22Rv1 (cell line): ENCODE results near the gene TMEM106B.
A peak's percentile ranks its signal among the peaks of the same experiment; 100 is the strongest.

Experiments used
- H3K27ac ChIP-seq: fragments of 450-650 bp; 2 replicates; pipeline ENCODE4 v1.5.1; 2017
- ZFX ChIP-seq: fragments of 450-650 bp; IDR thresholded peaks from 2 replicates; pipeline ENCODE4 v1.6.1; 2017; ENCODE audit warnings: antibody characterized with exemption, borderline replicate concordance
- TF ChIP-seq, protein P1 (sequence below): fragments of 450-650 bp; IDR thresholded peaks from 2 replicates; pipeline ENCODE4 v1.5.1; 2017; ENCODE audit warnings: mild to moderate bottlenecking

Gene TMEM106B

DNA sequence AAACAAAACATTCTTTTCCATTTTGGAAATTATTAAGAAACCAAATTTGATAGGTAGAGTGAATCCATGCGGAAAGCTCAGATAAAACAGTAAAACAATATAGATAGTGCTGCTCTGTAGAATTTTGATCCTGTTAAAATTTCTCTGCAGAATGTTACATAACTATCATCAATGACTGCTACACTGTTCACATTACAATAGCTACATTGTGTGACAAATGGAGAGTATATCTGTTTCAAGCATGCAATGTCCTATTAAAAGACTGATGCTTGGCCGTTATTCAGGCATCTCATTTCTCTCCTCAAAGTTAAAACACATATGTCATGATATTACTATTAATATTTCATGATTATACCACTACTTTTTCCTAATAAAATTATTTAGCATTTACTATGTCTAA, 14.7 kb upstream of the TMEM106B start:
- H3K27ac ChIP-seq, result no peak overlapping the region
- TF ChIP-seq, protein P1, sequence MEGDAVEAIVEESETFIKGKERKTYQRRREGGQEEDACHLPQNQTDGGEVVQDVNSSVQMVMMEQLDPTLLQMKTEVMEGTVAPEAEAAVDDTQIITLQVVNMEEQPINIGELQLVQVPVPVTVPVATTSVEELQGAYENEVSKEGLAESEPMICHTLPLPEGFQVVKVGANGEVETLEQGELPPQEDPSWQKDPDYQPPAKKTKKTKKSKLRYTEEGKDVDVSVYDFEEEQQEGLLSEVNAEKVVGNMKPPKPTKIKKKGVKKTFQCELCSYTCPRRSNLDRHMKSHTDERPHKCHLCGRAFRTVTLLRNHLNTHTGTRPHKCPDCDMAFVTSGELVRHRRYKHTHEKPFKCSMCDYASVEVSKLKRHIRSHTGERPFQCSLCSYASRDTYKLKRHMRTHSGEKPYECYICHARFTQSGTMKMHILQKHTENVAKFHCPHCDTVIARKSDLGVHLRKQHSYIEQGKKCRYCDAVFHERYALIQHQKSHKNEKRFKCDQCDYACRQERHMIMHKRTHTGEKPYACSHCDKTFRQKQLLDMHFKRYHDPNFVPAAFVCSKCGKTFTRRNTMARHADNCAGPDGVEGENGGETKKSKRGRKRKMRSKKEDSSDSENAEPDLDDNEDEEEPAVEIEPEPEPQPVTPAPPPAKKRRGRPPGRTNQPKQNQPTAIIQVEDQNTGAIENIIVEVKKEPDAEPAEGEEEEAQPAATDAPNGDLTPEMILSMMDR, result no peak
- TF ChIP-seq ZFX, result no peak

DNA sequence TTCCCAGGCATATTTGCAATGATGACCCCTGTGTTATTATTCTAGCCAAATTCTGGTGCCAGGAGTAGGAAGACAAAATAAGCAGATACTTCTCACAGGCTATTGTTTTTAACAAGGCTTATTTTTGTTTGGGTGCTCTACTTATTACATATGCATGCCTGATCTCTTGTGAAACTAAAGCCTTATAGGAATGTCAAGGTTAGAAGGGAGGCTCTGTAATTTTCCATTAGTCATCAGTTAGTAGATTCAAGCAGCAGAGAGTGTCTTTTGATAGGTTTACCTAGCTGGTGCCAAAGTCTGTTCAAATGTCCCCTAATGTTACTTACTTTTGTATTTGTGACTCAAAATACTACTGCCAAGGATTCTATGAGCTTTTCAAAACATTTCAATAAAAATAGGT, 11.7 kb upstream of the TMEM106B start:
- no peak overlapping the region for H3K27ac ChIP-seq
- TF ChIP-seq ZFX, result no peak
- TF ChIP-seq, protein P1, result no peak

DNA sequence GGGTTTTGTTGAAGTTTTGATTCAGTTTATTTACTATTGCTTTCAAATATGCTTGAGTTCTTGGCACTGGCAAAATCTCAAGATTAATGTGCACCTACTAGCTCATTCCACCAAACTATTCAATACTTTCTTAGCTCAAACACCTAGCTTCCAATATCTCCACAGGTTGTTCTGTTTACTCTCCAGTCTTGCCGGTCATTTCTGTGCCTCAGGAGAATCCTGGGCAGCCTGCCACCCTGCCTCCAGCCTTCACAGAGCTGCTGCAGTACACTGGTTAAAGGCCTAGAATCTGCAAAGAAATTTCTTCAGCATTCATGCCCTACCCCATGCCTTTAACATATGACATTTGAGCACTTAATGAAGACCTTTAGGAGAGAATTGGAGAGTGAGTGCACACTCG, 4.0 kb upstream of the TMEM106B start:
- TF ChIP-seq ZFX, result no peak
- TF ChIP-seq, protein P1, result no peak
- H3K27ac ChIP-seq, result no peak overlapping the region

DNA sequence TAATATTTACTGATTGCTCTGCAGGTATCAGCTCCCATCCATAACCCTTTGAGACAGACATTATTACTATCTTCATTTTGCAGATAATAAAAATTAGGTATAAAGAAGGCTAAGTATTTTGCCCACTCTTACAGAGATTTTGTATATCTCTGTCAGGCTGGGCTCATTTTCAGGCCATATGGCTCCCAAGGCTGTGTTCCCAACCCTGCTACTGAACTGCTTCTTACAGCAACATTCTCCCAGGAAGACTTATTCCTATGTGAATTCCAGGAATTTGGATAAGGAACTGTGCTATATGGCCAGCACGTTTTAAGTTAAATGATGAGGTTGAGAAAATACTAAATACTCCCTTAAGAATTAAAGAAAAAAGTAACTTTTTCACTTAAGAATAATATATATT, 1.9 kb upstream of the TMEM106B start:
- TF ChIP-seq, protein P1, result no peak
- no peak for TF ChIP-seq ZFX
- no peak overlapping the region for H3K27ac ChIP-seq

DNA sequence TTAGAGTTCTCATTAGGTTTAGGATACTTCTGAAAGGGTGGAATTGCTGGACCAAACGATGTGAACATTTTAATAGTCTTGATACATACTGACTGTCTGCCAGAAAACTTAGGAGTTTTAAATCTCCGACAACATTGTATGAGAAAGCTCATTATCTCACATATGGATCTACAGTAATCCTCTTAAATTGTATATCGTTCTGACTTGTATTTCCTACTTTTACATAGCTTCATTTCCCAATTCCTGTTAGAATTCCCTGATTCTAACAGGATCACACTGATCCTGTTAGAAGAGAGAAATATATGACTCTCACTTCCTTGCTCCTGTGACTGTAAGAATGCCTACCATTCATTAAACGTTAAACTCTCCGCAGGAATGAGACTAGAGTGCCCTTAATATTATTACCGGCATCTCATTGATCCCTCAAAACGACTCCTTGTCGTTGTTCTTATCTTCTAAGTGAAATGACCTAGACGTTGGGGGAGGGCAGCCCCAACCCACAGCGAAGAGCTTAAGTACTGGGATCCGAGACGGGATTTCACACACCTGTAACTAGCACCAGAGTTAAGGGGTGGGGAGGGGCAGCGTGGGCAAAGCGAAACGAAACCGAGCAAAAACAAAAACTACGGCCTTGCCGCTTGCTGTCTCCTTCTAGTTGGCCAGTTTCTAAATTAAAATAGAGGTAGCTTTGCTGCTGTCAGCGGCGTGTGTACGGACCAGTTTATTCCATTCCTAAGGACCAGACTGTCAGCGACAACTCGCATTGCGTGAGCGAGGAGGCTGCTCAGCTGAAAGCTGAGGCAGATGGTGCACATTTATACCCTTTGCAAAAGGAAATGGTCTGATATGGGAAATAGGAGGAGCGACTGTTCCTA, 678 bp upstream of the TMEM106B start:
- no peak for TF ChIP-seq ZFX
- TF ChIP-seq, protein P1, result no peak
- peak overlapping the region; percentile 92 for H3K27ac ChIP-seq

DNA sequence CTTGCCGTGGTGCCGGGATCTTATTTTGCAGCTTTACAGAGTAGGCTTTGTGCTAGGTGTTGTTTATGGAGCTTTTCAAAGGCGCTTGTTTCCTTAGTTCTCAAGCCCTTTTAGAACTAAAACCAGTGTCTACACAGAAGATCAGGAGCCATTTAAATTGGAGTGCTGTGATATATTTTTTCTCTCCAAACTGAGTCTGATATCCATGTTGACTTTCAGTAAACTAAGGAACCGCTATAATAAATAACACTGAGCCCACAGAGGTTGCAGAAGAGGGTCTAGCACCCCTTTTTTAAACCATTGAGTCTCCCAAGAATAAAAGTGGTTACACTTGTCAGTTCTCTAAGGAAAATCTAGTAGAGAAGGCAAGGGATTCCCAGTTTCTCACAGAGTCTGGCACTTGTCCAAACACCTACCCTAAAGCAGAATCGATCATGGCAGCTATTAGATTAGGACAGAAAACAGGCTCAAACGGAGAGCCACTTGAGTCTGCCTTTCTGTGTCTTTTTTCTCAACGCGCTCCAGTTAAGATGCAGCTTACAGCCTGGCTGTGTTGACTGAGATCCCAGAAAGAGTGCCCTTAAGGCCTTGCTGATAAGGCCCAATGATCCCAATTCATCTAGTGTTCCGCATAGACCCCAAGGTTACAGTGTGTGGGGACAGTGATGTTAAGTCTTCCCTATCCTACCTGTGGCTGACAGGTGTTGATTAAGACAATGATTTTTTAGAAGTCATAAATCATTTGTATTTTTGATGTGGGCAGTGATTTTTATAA, 804 bp downstream of the TMEM106B start:
- H3K27ac ChIP-seq, result peak overlapping the region; percentile 92
- TF ChIP-seq, protein P1, result 0 out of 2 replicates have a peak, but pooled peaks have one; percentile 2
- TF ChIP-seq ZFX, result no peak

DNA sequence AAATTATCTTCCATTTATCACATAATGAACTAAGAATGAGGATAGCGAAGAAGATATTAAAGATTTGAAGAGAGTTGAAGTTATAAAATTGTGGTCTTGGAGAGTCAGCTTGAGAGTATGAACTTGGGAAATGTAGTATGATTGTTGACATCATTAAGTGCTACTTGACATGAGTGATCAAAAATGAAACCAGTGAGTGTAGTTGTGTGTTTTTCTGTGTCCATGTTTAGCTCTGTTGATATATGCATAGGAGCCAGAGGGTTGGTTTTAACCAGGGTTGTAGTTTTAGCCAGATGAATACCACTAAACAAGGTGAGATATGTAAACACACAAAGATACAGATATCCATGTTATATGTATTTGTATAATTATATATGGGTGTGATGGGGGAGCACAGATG, 6.2 kb downstream of the TMEM106B start:
- no peak for TF ChIP-seq ZFX
- TF ChIP-seq, protein P1, result no peak
- H3K27ac ChIP-seq, result no peak overlapping the region
